IMR-90 (cell line): ENCODE results near the gene CFAP92. TPM values are rescaled to one million over a fixed set of nuclear protein-coding genes. Genes with fewer than 3 reads are reported as not detected.

ENCODE experiments used
- ATAC-seq: fragments of 200-7000 bp; cut with Tn5 transposase; 2 replicates; pipeline ENCODE4 v1.9.1; 2020; ENCODE audit warnings: low read depth, mild to moderate bottlenecking, moderate library complexity
- BruUV-seq: library from RNA; stranded (reverse); fragments of 400-500 nt; replicated peaks from 2 replicates; lab custom pipeline; 2021; lab: Mats Ljungman, UMichigan
- CTCF ChIA-PET: fragments of 300-600 bp; formaldehyde crosslinking; extraction: SDS; loops from one replicate; lab custom pipeline; 2021; ENCODE audit warnings: antibody characterized with exemption; lab: Yijun Ruan, JAX
- POLR2A ChIA-PET: fragments of 300-600 bp; sonication (Branson Sonifier 250); formaldehyde crosslinking; loops from one replicate; lab custom pipeline; 2022; ENCODE audit warnings: antibody characterized with exemption; ENCODE audit not compliant: unreplicated experiment; lab: Charles Lee
- DNase-seq: peaks from one replicate; pipeline ENCODE4 v3.0.0; 2013
- H2AFZ ChIP-seq: replicated peaks from 2 replicates; pipeline ENCODE3; 2013; ENCODE audit warnings: low read length, mild to moderate bottlenecking; ENCODE audit not compliant: poor library complexity
- H2AK5ac ChIP-seq: 2 replicates; pipeline ENCODE4 v1.6.1; 2013; ENCODE audit warnings: low read depth, low read length, inconsistent platforms
- H2AK9ac ChIP-seq: replicated peaks from 2 replicates; pipeline ENCODE3; 2013; ENCODE audit warnings: mild to moderate bottlenecking, low read depth, low read length, moderate library complexity; ENCODE audit not compliant: poor library complexity
- H2BK120ac ChIP-seq: 2 replicates; pipeline ENCODE4 v1.6.1; 2013; ENCODE audit warnings: low read depth, low read length, inconsistent platforms
- H2BK15ac ChIP-seq: 3 replicates; pipeline ENCODE4 v1.6.1; 2013; ENCODE audit warnings: low read depth, low read length, inconsistent platforms
- H2BK20ac ChIP-seq: 2 replicates; pipeline ENCODE4 v1.6.1; 2013; ENCODE audit warnings: low read depth, mild to moderate bottlenecking, inconsistent platforms, low read length, moderate library complexity
- H2BK5ac ChIP-seq: 2 replicates; pipeline ENCODE4 v1.6.1; 2013; ENCODE audit warnings: mild to moderate bottlenecking, low read depth, low read length, inconsistent platforms; ENCODE audit not compliant: poor library complexity, severe bottlenecking
- H3K14ac ChIP-seq: replicated peaks from 2 replicates; pipeline ENCODE4 v1.6.1; 2013; ENCODE audit warnings: low read depth, low read length, inconsistent platforms
- H3K18ac ChIP-seq: 2 replicates; pipeline ENCODE4 v1.6.1; 2013; ENCODE audit warnings: low read depth, low read length, control low read depth
- H3K23ac ChIP-seq: 2 replicates; pipeline ENCODE4 v1.6.1; 2013; ENCODE audit warnings: low read depth, low read length, inconsistent platforms
- H3K27ac ChIP-seq: 2 replicates; pipeline ENCODE4 v1.5.1; 2013; ENCODE audit warnings: mild to moderate bottlenecking, control low read depth, low read length; ENCODE audit not compliant: insufficient read depth
- H3K27me3 ChIP-seq: 2 replicates; pipeline ENCODE4 v1.6.1; 2013; ENCODE audit warnings: low read length; ENCODE audit not compliant: control insufficient read depth, insufficient read depth
- H3K36me3 ChIP-seq: 2 replicates; pipeline ENCODE4 v1.6.1; 2013; ENCODE audit warnings: low read length, mixed read lengths; ENCODE audit not compliant: control insufficient read depth, insufficient read depth
- H3K4ac ChIP-seq: 2 replicates; pipeline ENCODE4 v1.6.1; 2013; ENCODE audit warnings: low read depth, low read length, inconsistent platforms
- H3K4me1 ChIP-seq: 2 replicates; pipeline ENCODE4 v1.6.1; 2013; ENCODE audit warnings: low read length, mixed read lengths; ENCODE audit not compliant: control insufficient read depth, insufficient read depth
- H3K4me2 ChIP-seq: 2 replicates; pipeline ENCODE4 v1.6.1; 2013; ENCODE audit warnings: low read depth, mild to moderate bottlenecking, control low read depth, low read length, moderate library complexity
- H3K4me3 ChIP-seq: 2 replicates; pipeline ENCODE4 v1.5.1; 2013; ENCODE audit warnings: low read depth, mild to moderate bottlenecking, control low read depth, low read length, moderate library complexity; ENCODE audit not compliant: insufficient read depth
- H3K56ac ChIP-seq: 2 replicates; pipeline ENCODE4 v1.6.1; 2013; ENCODE audit warnings: low read length, inconsistent platforms; ENCODE audit not compliant: insufficient read depth; ENCODE audit errors: extremely low read depth
- H3K79me1 ChIP-seq, 2 experiments: 2 replicates each; pipeline ENCODE4 v1.6.1; 2013; ENCODE audit warnings: low read length in 2 of 2, inconsistent platforms in 1 of 2, low read depth in 1 of 2
- H3K9ac ChIP-seq: 2 replicates; pipeline ENCODE4 v1.6.1; 2013; ENCODE audit warnings: low read depth, low read length, control low read depth
- H3K9me1 ChIP-seq: 2 replicates; pipeline ENCODE4 v1.6.1; 2013; ENCODE audit warnings: low read length, inconsistent platforms; ENCODE audit not compliant: insufficient read depth
- H3K9me3 ChIP-seq: 2 replicates; pipeline ENCODE4 v1.6.1; 2013; ENCODE audit warnings: low read length; ENCODE audit not compliant: control insufficient read depth, insufficient read depth
- H4K20me1 ChIP-seq: 2 replicates; pipeline ENCODE4 v1.6.1; 2013; ENCODE audit warnings: low read length, inconsistent platforms; ENCODE audit not compliant: insufficient read depth
- H4K5ac ChIP-seq: 2 replicates; pipeline ENCODE4 v1.6.1; 2013; ENCODE audit warnings: mild to moderate bottlenecking, low read depth, low read length, control low read depth
- H4K8ac ChIP-seq, 2 experiments: 2 replicates each; pipeline ENCODE4 v1.6.1; 2013; ENCODE audit warnings: low read depth in 2 of 2, low read length in 2 of 2, control low read depth in 1 of 2, inconsistent platforms in 1 of 2
- H4K91ac ChIP-seq: 2 replicates; pipeline ENCODE4 v1.6.1; 2013; ENCODE audit warnings: low read depth, low read length, inconsistent platforms; ENCODE audit not compliant: insufficient read depth
- CEBPB ChIP-seq: IDR thresholded peaks from 2 replicates; pipeline ENCODE4 v1.6.1; 2012; ENCODE audit warnings: low read depth, low read length, improper control_type of control experiment
- SMC3 ChIP-seq: fragments of 150-350 bp; IDR thresholded peaks from 2 replicates; pipeline ENCODE4 v1.6.1; 2016; ENCODE audit warnings: low read depth, mild to moderate bottlenecking, antibody characterized with exemption, low read length, moderate library complexity
- WGBS, 2 experiments: methylation state at CpG; one replicate each; pipeline versions ENCODE4 v1.1.5 to v1.1.7; 2013; ENCODE audit warnings: missing lambda C conversion rate in 2 of 2; ENCODE audit not compliant: insufficient read length in 1 of 2; ENCODE audit errors: extremely low coverage in 2 of 2; 5-methylcytosine and 5-hydroxymethylcytosine counted together
- dilution Hi-C: fragments of 300-500 bp; cut with HindIII; formaldehyde crosslinking; loops from one replicate; pipeline ENCODE4 v1.14.3; 2018; ENCODE audit warnings: low sequenced_read_pairs; ENCODE audit not compliant: unreplicated experiment
- in situ Hi-C: fragments of 300-500 bp; cut with MboI; formaldehyde crosslinking; loops from 3 replicates; pipeline ENCODE4 v1.14.3; 2019; ENCODE audit warnings: low sequenced_read_pairs, inconsistent platforms, mixed read lengths
- intact Hi-C: fragments of 100-400 bp; cut with micrococcal nuclease; formaldehyde crosslinking; loops from 2 replicates; pipeline ENCODE4 v1.10.0; 2022
- polyA plus RNA-seq, 3 experiments: library from polyadenylated mRNA; depleted of rRNA; stranded (reverse); fragments of >200 nt; gene quantifications; 2 replicates each; pipeline ENCODE4 v1.2.3, GENCODE V29; 2012; ENCODE audit warnings: low replicate concordance in 1 of 3
- total RNA-seq: library from RNA; depleted of rRNA; stranded (reverse); fragments of >200 nt; gene quantifications from 2 replicates; pipeline ENCODE4 v1.2.3, GENCODE V29; 2012
- TF ChIP-seq, protein P1 (sequence below): conservative IDR thresholded peaks from 2 replicates; pipeline ENCODE4 v1.5.1; 2012; ENCODE audit warnings: mild to moderate bottlenecking, low read depth, low read length, improper control_type of control experiment

The CFAP92 gene
- total and polyA plus RNA-seq, 2 of the 4 experiments (the other 2 are of a cell fraction), result not detected

DNA sequence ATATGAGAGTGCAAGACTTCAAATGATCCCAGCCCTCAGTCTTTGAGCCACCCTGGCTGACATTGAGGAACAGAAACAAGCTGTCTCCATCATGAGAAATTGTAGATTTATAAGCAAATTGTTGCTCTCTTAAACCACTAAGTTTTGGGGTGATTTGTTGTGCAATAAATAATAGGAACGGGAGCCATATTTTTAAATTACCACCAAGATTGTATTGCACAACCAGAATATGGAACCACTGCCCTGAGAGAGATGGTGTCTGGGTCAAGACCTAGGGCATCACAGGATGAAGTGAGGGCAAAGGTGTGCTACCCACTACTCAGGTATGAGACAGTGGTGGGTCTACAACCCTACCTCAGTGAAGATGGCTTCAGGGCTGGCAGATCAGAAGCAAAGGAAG lies 2.3 kb upstream of the CFAP92 start:
- Histone ChIP-seq H2BK120ac (no peak overlapping the region), H2AK9ac (no peak overlapping the region), H4K20me1 (no peaks in the 10 kb centered on the region), H3K18ac (no peak overlapping the region), H3K14ac (no peak overlapping the region), H3K9me1 (no peaks in the 10 kb centered on the region; the same call in 1 of the 2 replicates), H3K36me3 (no peaks in the 10 kb centered on the region), H3K9me3 (no peaks in the 10 kb centered on the region), H3K4me1 (peaks cover 10% of the 10 kb centered on the region; the same call in 1 of the 2 replicates), H3K56ac (no peak overlapping the region), H3K79me1 (no peaks in the 10 kb centered on the region), H4K91ac (no peak overlapping the region), H3K27ac (no peak overlapping the region), H3K9ac (no peak overlapping the region), H3K23ac (no peak overlapping the region), H2AFZ (no peak overlapping the region), H3K4ac (no peak overlapping the region), H4K5ac (no peak overlapping the region), H2AK5ac (no peak overlapping the region), H2BK15ac (no peak overlapping the region), H3K4me2 (no peak overlapping the region), H2BK5ac (no peak overlapping the region), H3K4me3 (no peak overlapping the region), H3K27me3 (peaks cover 72% of the 10 kb centered on the region), H2BK20ac (no peak overlapping the region), H4K8ac (no peak overlapping the region)
- DNase-seq, result no peak
- dilution Hi-C loops, result no loop called here
- in situ Hi-C loops, result no loop called here
- ChIA-PET CTCF (no interaction called here), POLR2A (no interaction called here)
- TF ChIP-seq, protein P1, sequence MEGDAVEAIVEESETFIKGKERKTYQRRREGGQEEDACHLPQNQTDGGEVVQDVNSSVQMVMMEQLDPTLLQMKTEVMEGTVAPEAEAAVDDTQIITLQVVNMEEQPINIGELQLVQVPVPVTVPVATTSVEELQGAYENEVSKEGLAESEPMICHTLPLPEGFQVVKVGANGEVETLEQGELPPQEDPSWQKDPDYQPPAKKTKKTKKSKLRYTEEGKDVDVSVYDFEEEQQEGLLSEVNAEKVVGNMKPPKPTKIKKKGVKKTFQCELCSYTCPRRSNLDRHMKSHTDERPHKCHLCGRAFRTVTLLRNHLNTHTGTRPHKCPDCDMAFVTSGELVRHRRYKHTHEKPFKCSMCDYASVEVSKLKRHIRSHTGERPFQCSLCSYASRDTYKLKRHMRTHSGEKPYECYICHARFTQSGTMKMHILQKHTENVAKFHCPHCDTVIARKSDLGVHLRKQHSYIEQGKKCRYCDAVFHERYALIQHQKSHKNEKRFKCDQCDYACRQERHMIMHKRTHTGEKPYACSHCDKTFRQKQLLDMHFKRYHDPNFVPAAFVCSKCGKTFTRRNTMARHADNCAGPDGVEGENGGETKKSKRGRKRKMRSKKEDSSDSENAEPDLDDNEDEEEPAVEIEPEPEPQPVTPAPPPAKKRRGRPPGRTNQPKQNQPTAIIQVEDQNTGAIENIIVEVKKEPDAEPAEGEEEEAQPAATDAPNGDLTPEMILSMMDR, result no peak
- TF ChIP-seq CEBPB, result peak; percentile 40
- no peak for TF ChIP-seq SMC3
- no CpG with 5 or more reads among the region's 1 CpG for WGBS, 2 experiments
- ATAC-seq, result no peak
- BruUV-seq, result no TSS peak
- intact Hi-C loops, result no loop called here
